Measurements from ENCODE around the gene CORO2A. TPM values are rescaled to one million over a fixed set of nuclear protein-coding genes. Genes with fewer than 3 reads are reported as not detected.

Gene CORO2A
- polyA plus RNA-seq, 1 of the 3 experiments (the other 2 are of a cell fraction), result 2.3 TPM

DNA sequence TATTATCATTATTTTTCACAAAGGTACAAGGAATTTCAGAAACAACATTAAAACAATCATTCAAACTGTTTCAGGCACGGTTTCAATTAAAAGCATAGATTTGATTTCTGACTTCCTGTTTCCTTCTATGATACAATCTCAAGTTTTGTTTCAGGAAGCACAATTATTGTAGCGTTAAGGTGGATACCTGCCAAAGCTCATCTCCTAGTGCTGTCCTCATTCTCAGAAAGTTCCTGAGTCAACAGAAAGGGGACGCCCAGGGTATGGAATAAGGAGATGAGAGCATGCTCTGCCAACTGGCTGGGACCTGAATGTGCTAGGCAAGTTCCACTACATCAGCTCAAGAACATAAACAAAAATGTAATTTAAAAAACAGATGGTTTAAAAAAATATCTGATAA, 71.4 kb downstream of the CORO2A start:
- H3K4me1 ChIP-seq (ENCODE audit: control insufficient read depth in 1 of 2, insufficient read depth in 2 of 2, low read depth in 1 of 2, low read length in 1 of 2), result peaks cover 0 to 30% of the 10 kb centered on the region in 2 experiments; a peak in 3 of 4 replicates
- H3K4me3 ChIP-seq (ENCODE audit: low read depth in 2 of 2, low read length in 1 of 2), result no peak overlapping the region
- no peak overlapping the region for H3K9ac ChIP-seq
- 12% methylated on average over 3 of the region's 3 CpGs for WGBS (ENCODE audit: low lambda C conversion rate)
- no peaks in the 10 kb centered on the region for H3K9me3 ChIP-seq
- H3K36me3 ChIP-seq (replicated peaks in 1 of 2; ENCODE audit: control insufficient read depth in 1 of 2, insufficient read depth in 2 of 2, low read length in 1 of 2), result no peaks in the 10 kb centered on the region
- TF ChIP-seq, protein P1, sequence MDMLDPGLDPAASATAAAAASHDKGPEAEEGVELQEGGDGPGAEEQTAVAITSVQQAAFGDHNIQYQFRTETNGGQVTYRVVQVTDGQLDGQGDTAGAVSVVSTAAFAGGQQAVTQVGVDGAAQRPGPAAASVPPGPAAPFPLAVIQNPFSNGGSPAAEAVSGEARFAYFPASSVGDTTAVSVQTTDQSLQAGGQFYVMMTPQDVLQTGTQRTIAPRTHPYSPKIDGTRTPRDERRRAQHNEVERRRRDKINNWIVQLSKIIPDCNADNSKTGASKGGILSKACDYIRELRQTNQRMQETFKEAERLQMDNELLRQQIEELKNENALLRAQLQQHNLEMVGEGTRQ (IDR thresholded peaks at IDR 0.05; ENCODE audit: borderline replicate concordance, low read depth, low read length), result no peak
- TF ChIP-seq FOSL2 (IDR thresholded peaks at IDR 0.05; ENCODE audit: borderline replicate concordance, low read depth) (no peak), MEF2A (IDR thresholded peaks at IDR 0.05; ENCODE audit: borderline replicate concordance, low read depth) (no peak), FOXJ3 (CRISPR knock-in tag; IDR thresholded peaks at IDR 0.05) (no peak), TEAD4 (IDR thresholded peaks at IDR 0.05; ENCODE audit: borderline replicate concordance, insufficient read depth) (no peak), SMC3 (IDR thresholded peaks at IDR 0.05; ENCODE audit: low read depth, low read length) (0 out of 2 replicates have a peak, but pooled peaks have one; percentile 6), RAD21 (IDR thresholded peaks at IDR 0.05; ENCODE audit: low read length) (peak; percentile 46), RFX5 (IDR thresholded peaks at IDR 0.05; ENCODE audit: low read length) (no peak)
- TF ChIP-seq, protein P2, sequence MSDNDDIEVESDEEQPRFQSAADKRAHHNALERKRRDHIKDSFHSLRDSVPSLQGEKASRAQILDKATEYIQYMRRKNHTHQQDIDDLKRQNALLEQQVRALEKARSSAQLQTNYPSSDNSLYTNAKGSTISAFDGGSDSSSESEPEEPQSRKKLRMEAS (IDR thresholded peaks at IDR 0.05; ENCODE audit: low read depth), result no peak
- TF ChIP-seq, protein P3, sequence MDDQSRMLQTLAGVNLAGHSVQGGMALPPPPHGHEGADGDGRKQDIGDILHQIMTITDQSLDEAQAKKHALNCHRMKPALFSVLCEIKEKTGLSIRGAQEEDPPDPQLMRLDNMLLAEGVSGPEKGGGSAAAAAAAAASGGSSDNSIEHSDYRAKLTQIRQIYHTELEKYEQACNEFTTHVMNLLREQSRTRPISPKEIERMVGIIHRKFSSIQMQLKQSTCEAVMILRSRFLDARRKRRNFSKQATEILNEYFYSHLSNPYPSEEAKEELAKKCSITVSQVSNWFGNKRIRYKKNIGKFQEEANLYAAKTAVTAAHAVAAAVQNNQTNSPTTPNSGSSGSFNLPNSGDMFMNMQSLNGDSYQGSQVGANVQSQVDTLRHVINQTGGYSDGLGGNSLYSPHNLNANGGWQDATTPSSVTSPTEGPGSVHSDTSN (IDR thresholded peaks at IDR 0.05), result no peak
- TF ChIP-seq, protein P4, sequence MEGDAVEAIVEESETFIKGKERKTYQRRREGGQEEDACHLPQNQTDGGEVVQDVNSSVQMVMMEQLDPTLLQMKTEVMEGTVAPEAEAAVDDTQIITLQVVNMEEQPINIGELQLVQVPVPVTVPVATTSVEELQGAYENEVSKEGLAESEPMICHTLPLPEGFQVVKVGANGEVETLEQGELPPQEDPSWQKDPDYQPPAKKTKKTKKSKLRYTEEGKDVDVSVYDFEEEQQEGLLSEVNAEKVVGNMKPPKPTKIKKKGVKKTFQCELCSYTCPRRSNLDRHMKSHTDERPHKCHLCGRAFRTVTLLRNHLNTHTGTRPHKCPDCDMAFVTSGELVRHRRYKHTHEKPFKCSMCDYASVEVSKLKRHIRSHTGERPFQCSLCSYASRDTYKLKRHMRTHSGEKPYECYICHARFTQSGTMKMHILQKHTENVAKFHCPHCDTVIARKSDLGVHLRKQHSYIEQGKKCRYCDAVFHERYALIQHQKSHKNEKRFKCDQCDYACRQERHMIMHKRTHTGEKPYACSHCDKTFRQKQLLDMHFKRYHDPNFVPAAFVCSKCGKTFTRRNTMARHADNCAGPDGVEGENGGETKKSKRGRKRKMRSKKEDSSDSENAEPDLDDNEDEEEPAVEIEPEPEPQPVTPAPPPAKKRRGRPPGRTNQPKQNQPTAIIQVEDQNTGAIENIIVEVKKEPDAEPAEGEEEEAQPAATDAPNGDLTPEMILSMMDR (IDR thresholded peaks at IDR 0.05), result no peak
- H3K79me2 ChIP-seq (ENCODE audit: insufficient read depth), result no peaks in the 10 kb centered on the region
- no peaks in the 10 kb centered on the region for H3F3A ChIP-seq (replicated peaks; ENCODE audit: insufficient read depth)
- H3K27ac ChIP-seq (ENCODE audit: low read depth in 2 of 2, low read length in 1 of 2), result no peak overlapping the region
- H3K9me2 ChIP-seq, result no peaks in the 10 kb centered on the region
- ChIA-PET CTCF (interaction anchor here (0.7 to 1.5 kb wide), 9 partner anchors 11 to 135 kb away, joined by 3 to 4 read pairs (median 3); no protein-coding TSS in a partner anchor), POLR2A (no interaction called here)
- no peak overlapping the region for H3K4me2 ChIP-seq
- H4K20me1 ChIP-seq (ENCODE audit: insufficient read depth), result no peaks in the 10 kb centered on the region
- H3K27me3 ChIP-seq (ENCODE audit: insufficient read depth), result no peaks in the 10 kb centered on the region
- no peak overlapping the region for H2AFZ ChIP-seq (ENCODE audit: low read depth)
- no peak for DNase-seq

DNA sequence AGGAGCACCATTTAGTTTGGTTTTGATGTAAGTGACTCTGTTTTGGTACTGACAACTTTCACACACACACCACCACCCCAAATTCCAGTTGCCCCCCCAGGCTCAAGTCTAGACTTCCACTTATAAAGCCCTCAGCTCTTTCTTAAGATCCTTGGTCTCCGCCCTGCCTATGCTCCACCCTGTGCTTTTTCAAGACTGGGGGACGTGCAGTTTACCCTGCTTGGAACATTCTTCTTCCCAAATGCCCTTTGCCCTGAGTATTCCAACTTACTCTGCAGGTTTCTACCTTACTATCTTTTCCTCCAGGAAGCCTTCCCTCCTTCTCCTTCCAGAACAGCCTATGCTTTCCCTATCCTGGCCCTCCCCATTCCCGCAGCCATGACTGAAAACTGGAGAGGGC, 72.0 kb downstream of the CORO2A start:
- Histone ChIP-seq H3K27me3 (ENCODE audit: insufficient read depth) (no peaks in the 10 kb centered on the region), H3K4me2 (no peak overlapping the region), H3K4me3 (ENCODE audit: low read depth in 2 of 2, low read length in 1 of 2) (no peak overlapping the region), H3F3A (replicated peaks; ENCODE audit: insufficient read depth) (no peaks in the 10 kb centered on the region), H3K9me3 (no peaks in the 10 kb centered on the region), H3K4me1 (ENCODE audit: control insufficient read depth in 1 of 2, insufficient read depth in 2 of 2, low read depth in 1 of 2, low read length in 1 of 2) (peaks cover 0 to 30% of the 10 kb centered on the region in 2 experiments; a peak in 3 of 4 replicates), H2AFZ (ENCODE audit: low read depth) (no peak overlapping the region), H3K36me3 (replicated peaks in 1 of 2; ENCODE audit: control insufficient read depth in 1 of 2, insufficient read depth in 2 of 2, low read length in 1 of 2) (no peaks in the 10 kb centered on the region), H3K9ac (no peak overlapping the region), H4K20me1 (ENCODE audit: insufficient read depth) (no peaks in the 10 kb centered on the region), H3K27ac (ENCODE audit: low read depth in 2 of 2, low read length in 1 of 2) (no peak overlapping the region), H3K79me2 (ENCODE audit: insufficient read depth) (no peaks in the 10 kb centered on the region), H3K9me2 (no peaks in the 10 kb centered on the region)
- CTCF ChIA-PET, result interaction anchor here (0.6 to 2.6 kb wide), 13 partner anchors 9 to 144 kb away, joined by 3 to 19 read pairs (median 3); no protein-coding TSS in a partner anchor
- POLR2A ChIA-PET, result no interaction called here
- 89% methylated on average over 3 of the region's 3 CpGs for WGBS (ENCODE audit: low lambda C conversion rate)
- DNase-seq, result no peak
- TF ChIP-seq RFX5 (IDR thresholded peaks at IDR 0.05; ENCODE audit: low read length) (no peak), YY1 (IDR thresholded peaks at IDR 0.05; ENCODE audit: low read depth) (no peak), FOSL2 (IDR thresholded peaks at IDR 0.05; ENCODE audit: borderline replicate concordance, low read depth) (no peak), ELF1 (IDR thresholded peaks at IDR 0.05) (no peak), CHD2 (IDR thresholded peaks at IDR 0.05; ENCODE audit: low read length, partially characterized antibody) (no peak), FOXM1 (IDR thresholded peaks at IDR 0.05; ENCODE audit: low read depth) (no peak), NFIC (IDR thresholded peaks at IDR 0.05; ENCODE audit: borderline replicate concordance) (no peak)
- TF ChIP-seq, protein P5, sequence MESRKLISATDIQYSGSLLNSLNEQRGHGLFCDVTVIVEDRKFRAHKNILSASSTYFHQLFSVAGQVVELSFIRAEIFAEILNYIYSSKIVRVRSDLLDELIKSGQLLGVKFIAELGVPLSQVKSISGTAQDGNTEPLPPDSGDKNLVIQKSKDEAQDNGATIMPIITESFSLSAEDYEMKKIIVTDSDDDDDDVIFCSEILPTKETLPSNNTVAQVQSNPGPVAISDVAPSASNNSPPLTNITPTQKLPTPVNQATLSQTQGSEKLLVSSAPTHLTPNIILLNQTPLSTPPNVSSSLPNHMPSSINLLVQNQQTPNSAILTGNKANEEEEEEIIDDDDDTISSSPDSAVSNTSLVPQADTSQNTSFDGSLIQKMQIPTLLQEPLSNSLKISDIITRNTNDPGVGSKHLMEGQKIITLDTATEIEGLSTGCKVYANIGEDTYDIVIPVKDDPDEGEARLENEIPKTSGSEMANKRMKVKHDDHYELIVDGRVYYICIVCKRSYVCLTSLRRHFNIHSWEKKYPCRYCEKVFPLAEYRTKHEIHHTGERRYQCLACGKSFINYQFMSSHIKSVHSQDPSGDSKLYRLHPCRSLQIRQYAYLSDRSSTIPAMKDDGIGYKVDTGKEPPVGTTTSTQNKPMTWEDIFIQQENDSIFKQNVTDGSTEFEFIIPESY (IDR thresholded peaks at IDR 0.05; ENCODE audit: borderline replicate concordance, low read depth), result no peak
- TF ChIP-seq, protein P6, sequence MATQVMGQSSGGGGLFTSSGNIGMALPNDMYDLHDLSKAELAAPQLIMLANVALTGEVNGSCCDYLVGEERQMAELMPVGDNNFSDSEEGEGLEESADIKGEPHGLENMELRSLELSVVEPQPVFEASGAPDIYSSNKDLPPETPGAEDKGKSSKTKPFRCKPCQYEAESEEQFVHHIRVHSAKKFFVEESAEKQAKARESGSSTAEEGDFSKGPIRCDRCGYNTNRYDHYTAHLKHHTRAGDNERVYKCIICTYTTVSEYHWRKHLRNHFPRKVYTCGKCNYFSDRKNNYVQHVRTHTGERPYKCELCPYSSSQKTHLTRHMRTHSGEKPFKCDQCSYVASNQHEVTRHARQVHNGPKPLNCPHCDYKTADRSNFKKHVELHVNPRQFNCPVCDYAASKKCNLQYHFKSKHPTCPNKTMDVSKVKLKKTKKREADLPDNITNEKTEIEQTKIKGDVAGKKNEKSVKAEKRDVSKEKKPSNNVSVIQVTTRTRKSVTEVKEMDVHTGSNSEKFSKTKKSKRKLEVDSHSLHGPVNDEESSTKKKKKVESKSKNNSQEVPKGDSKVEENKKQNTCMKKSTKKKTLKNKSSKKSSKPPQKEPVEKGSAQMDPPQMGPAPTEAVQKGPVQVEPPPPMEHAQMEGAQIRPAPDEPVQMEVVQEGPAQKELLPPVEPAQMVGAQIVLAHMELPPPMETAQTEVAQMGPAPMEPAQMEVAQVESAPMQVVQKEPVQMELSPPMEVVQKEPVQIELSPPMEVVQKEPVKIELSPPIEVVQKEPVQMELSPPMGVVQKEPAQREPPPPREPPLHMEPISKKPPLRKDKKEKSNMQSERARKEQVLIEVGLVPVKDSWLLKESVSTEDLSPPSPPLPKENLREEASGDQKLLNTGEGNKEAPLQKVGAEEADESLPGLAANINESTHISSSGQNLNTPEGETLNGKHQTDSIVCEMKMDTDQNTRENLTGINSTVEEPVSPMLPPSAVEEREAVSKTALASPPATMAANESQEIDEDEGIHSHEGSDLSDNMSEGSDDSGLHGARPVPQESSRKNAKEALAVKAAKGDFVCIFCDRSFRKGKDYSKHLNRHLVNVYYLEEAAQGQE (IDR thresholded peaks at IDR 0.05; ENCODE audit: low read depth, low read length), result no peak
